ENCODE results near the gene NDFIP2. TPM values are rescaled to one million over a fixed set of nuclear protein-coding genes. Genes with fewer than 3 reads are reported as not detected.

Gene NDFIP2
- total RNA-seq, 3 donors from 2014 or later (not counting 1 experiment from before 2014, with no cell fraction given) = 2.6 to 9.6 (median 3.6) TPM

GRCh38 chr13:79547211-79548195, 66.5 kb downstream of the NDFIP2 start:
- ATAC-seq (no peak), DNase-seq (no peak)
- Mint-ChIP-seq H3K27me3 (ENCODE audit: low read depth in 2 of 2) (peaks cover 0 to 8% of the 10 kb centered on the region in 2 donors), H3K36me3 (no peaks in the 10 kb centered on the region), H3K4me1 (peaks cover 5 to 9% of the 10 kb centered on the region in 2 donors), H3K27ac (no peak overlapping the region), H3K9me3 (no peaks in the 10 kb centered on the region), H3K4me3 (no peak overlapping the region)
- H3K27ac ChIP-seq (ENCODE audit: low read length) = no peak overlapping the region
- no peak overlapping the region for H3K4me3 ChIP-seq (ENCODE audit: low read length)
- H3K27me3 ChIP-seq (ENCODE audit: control insufficient read depth, insufficient read depth, low read length) = no peaks in the 10 kb centered on the region
- H3K9me3 ChIP-seq (ENCODE audit: control insufficient read depth, insufficient read depth, low read length) = no peaks in the 10 kb centered on the region
- intact Hi-C loops (cut with micrococcal nuclease) = no loop called here
- no peak for TF ChIP-seq CTCF (IDR thresholded peaks at IDR 0.05)
- WGBS (ENCODE audit: insufficient coverage) = 60% methylated on average over 3 of the region's 4 CpGs
- H3K36me3 ChIP-seq (ENCODE audit: control insufficient read depth, insufficient read depth, low read length) = no peaks in the 10 kb centered on the region
- no peaks in the 10 kb centered on the region for H3K4me1 ChIP-seq (ENCODE audit: control insufficient read depth, insufficient read depth, low read length)

- no peaks in the 10 kb centered on the region for H3K9me3 ChIP-seq (ENCODE audit: control insufficient read depth, insufficient read depth, low read length)
- Mint-ChIP-seq H3K4me1 (peaks cover 5 to 9% of the 10 kb centered on the region in 2 donors), H3K36me3 (no peaks in the 10 kb centered on the region), H3K27ac (no peak overlapping the region), H3K9me3 (no peaks in the 10 kb centered on the region), H3K4me3 (no peak overlapping the region), H3K27me3 (ENCODE audit: low read depth in 2 of 2) (peaks cover 0 to 8% of the 10 kb centered on the region in 2 donors)
- no peak for TF ChIP-seq CTCF (IDR thresholded peaks at IDR 0.05)
- H3K4me3 ChIP-seq (ENCODE audit: low read length) = no peak overlapping the region
- DNase-seq (no peak), ATAC-seq (no peak)
- H3K27ac ChIP-seq (ENCODE audit: low read length) = no peak overlapping the region
- no peaks in the 10 kb centered on the region for H3K36me3 ChIP-seq (ENCODE audit: control insufficient read depth, insufficient read depth, low read length)
- H3K4me1 ChIP-seq (ENCODE audit: control insufficient read depth, insufficient read depth, low read length) = no peaks in the 10 kb centered on the region
- no peaks in the 10 kb centered on the region for H3K27me3 ChIP-seq (ENCODE audit: control insufficient read depth, insufficient read depth, low read length)
- intact Hi-C loops (cut with micrococcal nuclease) = no loop called here
These were observed 67.9 kb downstream of the NDFIP2 start for GRCh38 chr13:79548902-79549301.

DNA sequence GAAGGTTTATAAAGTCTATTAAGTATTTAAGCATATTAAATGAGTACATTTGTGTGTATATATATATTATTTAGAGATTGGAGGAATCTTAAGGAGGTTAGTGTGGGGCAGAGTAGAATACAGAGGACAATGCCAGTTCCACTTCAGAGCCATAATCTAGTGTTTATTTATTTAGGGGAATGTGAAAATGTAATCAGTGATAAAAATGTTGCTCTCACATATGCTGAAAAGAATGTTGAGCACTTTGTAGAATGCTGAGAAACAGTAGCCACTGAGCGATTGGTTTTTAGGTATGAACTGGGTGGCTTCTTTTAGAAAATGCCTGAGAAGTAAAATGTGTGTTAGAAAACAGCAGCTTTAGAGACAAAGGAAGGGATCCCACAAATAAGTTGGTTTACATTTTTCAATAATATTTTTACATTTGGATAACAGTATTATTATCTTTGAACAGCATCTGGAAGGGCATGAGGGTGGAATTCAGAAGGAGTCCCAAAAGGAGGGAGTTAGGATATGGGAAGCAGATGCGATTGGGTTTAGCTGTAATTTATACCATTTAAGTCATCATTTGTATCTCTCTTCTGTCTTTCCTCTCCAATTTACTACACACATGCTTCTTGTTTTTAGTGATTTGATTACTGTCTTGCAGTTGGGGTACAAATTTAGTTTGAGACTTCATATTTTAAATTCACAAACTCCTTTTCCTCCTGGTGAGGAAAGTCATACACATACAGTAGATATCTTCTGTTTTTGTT, 68.6 kb downstream of the NDFIP2 start:
- Histone ChIP-seq H3K4me3 (ENCODE audit: low read length) (no peak overlapping the region), H3K27me3 (ENCODE audit: control insufficient read depth, insufficient read depth, low read length) (no peaks in the 10 kb centered on the region), H3K4me1 (ENCODE audit: control insufficient read depth, insufficient read depth, low read length) (no peaks in the 10 kb centered on the region), H3K27ac (ENCODE audit: low read length) (no peak overlapping the region), H3K9me3 (ENCODE audit: control insufficient read depth, insufficient read depth, low read length) (no peaks in the 10 kb centered on the region), H3K36me3 (ENCODE audit: control insufficient read depth, insufficient read depth, low read length) (no peaks in the 10 kb centered on the region)
- Mint-ChIP-seq H3K27me3 (ENCODE audit: low read depth in 2 of 2) (peaks cover 0 to 8% of the 10 kb centered on the region in 2 donors), H3K9me3 (no peaks in the 10 kb centered on the region), H3K4me1 (peaks cover 5 to 9% of the 10 kb centered on the region in 2 donors), H3K4me3 (no peak overlapping the region), H3K27ac (no peak overlapping the region), H3K36me3 (no peaks in the 10 kb centered on the region)
- intact Hi-C loops (cut with micrococcal nuclease) = no loop called here
- no peak for TF ChIP-seq CTCF (IDR thresholded peaks at IDR 0.05)
- DNase-seq = no peak
- no peak for ATAC-seq
- WGBS (ENCODE audit: insufficient coverage) = 90% methylated on average over 1 of the region's 2 CpGs
